Peyer's patch (tissue), 4 donors: ENCODE measurements around the gene ATG4B.

Experiments used
- CTCF ChIP-seq, 6 experiments: fragments of 450-650 bp in 4 of 6; fragments of 200-600 bp in 2 of 6; sonication (generic) in 1 of 6; IDR thresholded peaks; one replicate each; pipeline ENCODE4 v1.5.1; 2017 to 2019; ENCODE audit warnings: antibody characterized with exemption in 6 of 6, mild to moderate bottlenecking in 3 of 6, moderate library complexity in 1 of 6
- POLR2A ChIP-seq, 2 donors: fragments of 450-650 bp; IDR thresholded peaks; one replicate each; pipeline ENCODE4 v1.5.1; 2017; ENCODE audit warnings: antibody characterized with exemption in 2 of 2, mild to moderate bottlenecking in 2 of 2, moderate library complexity in 2 of 2

DNA sequence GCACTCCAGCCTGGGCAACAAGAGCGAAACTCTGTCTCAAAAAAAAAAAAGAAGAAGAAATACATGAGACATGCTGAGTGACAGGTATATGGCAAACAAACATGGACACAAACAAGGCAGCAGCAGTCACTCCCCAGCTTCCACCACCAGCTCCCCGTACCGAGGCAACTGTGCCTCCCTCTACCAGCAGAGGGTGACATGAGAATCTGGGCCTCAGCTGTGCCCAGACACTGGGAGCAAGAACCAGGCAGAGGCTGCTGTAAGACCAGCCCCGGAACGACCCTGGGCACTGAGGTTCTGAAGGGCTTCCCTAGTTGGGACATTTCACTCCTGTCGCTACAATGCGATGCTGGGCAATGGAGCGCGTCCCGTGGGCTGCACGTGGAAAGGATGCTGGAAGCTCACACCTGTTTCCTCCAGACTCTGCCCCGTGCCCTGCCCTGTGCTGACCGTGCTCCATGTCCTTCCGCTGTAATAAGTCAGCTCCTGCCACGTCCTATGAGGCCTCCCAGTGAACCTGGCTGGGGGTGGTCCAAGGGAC lies 41.8 kb upstream of the ATG4B start:
- no peak for TF ChIP-seq CTCF (IDR thresholded peaks at IDR 0.05)
- TF ChIP-seq POLR2A (IDR thresholded peaks at IDR 0.05), result no peak
